ENCODE results near the gene FBXO21. TPM values are rescaled to one million over a fixed set of nuclear protein-coding genes. Genes with fewer than 3 reads are reported as not detected.
A peak's percentile ranks its signal among the peaks of the same experiment; 100 is the strongest.

FBXO21 gene
- total RNA-seq, 3 donors from 2014 or later (not counting 1 experiment from before 2014, with no cell fraction given) = 39.8 to 48.8 (median 39.9) TPM

DNA sequence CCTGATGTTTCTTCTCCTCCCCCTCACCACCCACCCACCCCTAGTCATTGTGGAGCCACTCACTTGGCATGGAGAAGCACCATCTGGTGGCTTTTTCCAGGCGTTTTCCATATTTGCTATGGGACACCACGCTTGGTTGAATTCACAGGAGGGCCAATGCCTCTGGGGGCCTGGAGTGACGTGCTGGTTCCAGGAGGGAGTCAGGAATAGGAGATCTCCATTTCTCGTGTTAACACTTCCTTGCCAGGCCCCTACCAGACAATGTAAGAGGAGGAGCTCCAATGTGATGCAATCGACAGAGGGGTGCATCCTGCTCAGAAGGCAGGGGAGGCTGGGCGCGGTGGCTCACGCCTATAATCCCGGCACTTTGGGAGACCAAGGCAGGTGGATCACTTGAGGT is 69.5 kb downstream of the FBXO21 start:
- ATAC-seq (no peak), DNase-seq (no peak)
- Mint-ChIP-seq H3K9me3 (no peaks in the 10 kb centered on the region), H3K36me3 (no peaks in the 10 kb centered on the region), H3K4me1 (peaks cover 0 to 7% of the 10 kb centered on the region in 2 donors), H3K27ac (no peak overlapping the region), H3K4me3 (no peak overlapping the region), H3K27me3 (ENCODE audit: low read depth in 2 of 2) (no peaks in the 10 kb centered on the region)
- TF ChIP-seq, protein P1, sequence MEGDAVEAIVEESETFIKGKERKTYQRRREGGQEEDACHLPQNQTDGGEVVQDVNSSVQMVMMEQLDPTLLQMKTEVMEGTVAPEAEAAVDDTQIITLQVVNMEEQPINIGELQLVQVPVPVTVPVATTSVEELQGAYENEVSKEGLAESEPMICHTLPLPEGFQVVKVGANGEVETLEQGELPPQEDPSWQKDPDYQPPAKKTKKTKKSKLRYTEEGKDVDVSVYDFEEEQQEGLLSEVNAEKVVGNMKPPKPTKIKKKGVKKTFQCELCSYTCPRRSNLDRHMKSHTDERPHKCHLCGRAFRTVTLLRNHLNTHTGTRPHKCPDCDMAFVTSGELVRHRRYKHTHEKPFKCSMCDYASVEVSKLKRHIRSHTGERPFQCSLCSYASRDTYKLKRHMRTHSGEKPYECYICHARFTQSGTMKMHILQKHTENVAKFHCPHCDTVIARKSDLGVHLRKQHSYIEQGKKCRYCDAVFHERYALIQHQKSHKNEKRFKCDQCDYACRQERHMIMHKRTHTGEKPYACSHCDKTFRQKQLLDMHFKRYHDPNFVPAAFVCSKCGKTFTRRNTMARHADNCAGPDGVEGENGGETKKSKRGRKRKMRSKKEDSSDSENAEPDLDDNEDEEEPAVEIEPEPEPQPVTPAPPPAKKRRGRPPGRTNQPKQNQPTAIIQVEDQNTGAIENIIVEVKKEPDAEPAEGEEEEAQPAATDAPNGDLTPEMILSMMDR (IDR thresholded peaks at IDR 0.05) = no peak
- Histone ChIP-seq H3K4me3 (ENCODE audit: low read length) (no peak overlapping the region), H3K36me3 (ENCODE audit: control insufficient read depth, insufficient read depth, low read length) (no peaks in the 10 kb centered on the region), H3K27ac (ENCODE audit: low read length) (no peak overlapping the region), H3K4me1 (ENCODE audit: control insufficient read depth, insufficient read depth, low read length) (peaks cover 7% of the 10 kb centered on the region), H3K9me3 (ENCODE audit: control insufficient read depth, insufficient read depth, low read length) (no peaks in the 10 kb centered on the region), H3K27me3 (ENCODE audit: control insufficient read depth, insufficient read depth, low read length) (no peaks in the 10 kb centered on the region)
- intact Hi-C loops (cut with micrococcal nuclease) = no loop called here
- 86% methylated on average over 9 of the region's 9 CpGs for WGBS (ENCODE audit: insufficient coverage)

GRCh38 chr12:117119592-117120198 is 70.6 kb downstream of the FBXO21 start:
- intact Hi-C loops (cut with micrococcal nuclease) = loop anchor here (1.0 kb wide), 2 partner anchors 94 to 416 kb away; no protein-coding TSS in a partner anchor

GRCh38 chr12:117118838-117119591 is 71.3 kb downstream of the FBXO21 start:
- Histone ChIP-seq H3K27ac (ENCODE audit: low read length) (no peak overlapping the region), H3K9me3 (ENCODE audit: control insufficient read depth, insufficient read depth, low read length) (no peaks in the 10 kb centered on the region), H3K4me1 (ENCODE audit: control insufficient read depth, insufficient read depth, low read length) (peaks cover 7% of the 10 kb centered on the region), H3K36me3 (ENCODE audit: control insufficient read depth, insufficient read depth, low read length) (no peaks in the 10 kb centered on the region), H3K4me3 (ENCODE audit: low read length) (no peak overlapping the region), H3K27me3 (ENCODE audit: control insufficient read depth, insufficient read depth, low read length) (no peaks in the 10 kb centered on the region)
- Mint-ChIP-seq H3K27me3 (ENCODE audit: low read depth in 2 of 2) (no peaks in the 10 kb centered on the region), H3K4me3 (no peak overlapping the region), H3K36me3 (no peaks in the 10 kb centered on the region), H3K4me1 (peaks cover 0 to 7% of the 10 kb centered on the region in 2 donors), H3K9me3 (no peaks in the 10 kb centered on the region), H3K27ac (no peak overlapping the region)
- intact Hi-C loops (cut with micrococcal nuclease) = loop anchor here (1.0 kb wide), 2 partner anchors 94 to 416 kb away; no protein-coding TSS in a partner anchor
- no peak for ATAC-seq
- TF ChIP-seq, protein P1 (IDR thresholded peaks at IDR 0.05) = no peak
- DNase-seq = no peak
- WGBS (ENCODE audit: insufficient coverage) = 91% methylated on average over 18 of the region's 18 CpGs

More at GRCh38 chr12:117119592-117120198, 70.6 kb downstream of the FBXO21 start:
- H3K4me1 Mint-ChIP-seq = peaks cover 0 to 7% of the 10 kb centered on the region in 2 donors
- Histone ChIP-seq H3K27ac (ENCODE audit: low read length) (no peak overlapping the region), H3K4me3 (ENCODE audit: low read length) (no peak overlapping the region), H3K27me3 (ENCODE audit: control insufficient read depth, insufficient read depth, low read length) (no peaks in the 10 kb centered on the region), H3K4me1 (ENCODE audit: control insufficient read depth, insufficient read depth, low read length) (peaks cover 7% of the 10 kb centered on the region), H3K36me3 (ENCODE audit: control insufficient read depth, insufficient read depth, low read length) (no peaks in the 10 kb centered on the region), H3K9me3 (ENCODE audit: control insufficient read depth, insufficient read depth, low read length) (no peaks in the 10 kb centered on the region)
- TF ChIP-seq, protein P1 (IDR thresholded peaks at IDR 0.05) = peak; percentile 82
- WGBS (ENCODE audit: insufficient coverage) = 65% methylated on average over 6 of the region's 6 CpGs
- H3K27ac Mint-ChIP-seq = no peak overlapping the region
- H3K4me3 Mint-ChIP-seq = no peak overlapping the region
- H3K27me3 Mint-ChIP-seq (ENCODE audit: low read depth in 2 of 2) = no peaks in the 10 kb centered on the region
- DNase-seq = peak in 1 of 2 donors; percentile 64
- no peaks in the 10 kb centered on the region for H3K36me3 Mint-ChIP-seq
- no peaks in the 10 kb centered on the region for H3K9me3 Mint-ChIP-seq
- peak in 2 of 3 donors; percentile 52 to 82 for ATAC-seq

Data from natural killer cell (primary cell).